ENCODE data around the gene ATP2B3.

GRCh38 chrX:153494541-153495361, 22.7 kb upstream of the ATP2B3 start, which contains the start of gene BGN:
- TF ChIP-seq, protein P1, sequence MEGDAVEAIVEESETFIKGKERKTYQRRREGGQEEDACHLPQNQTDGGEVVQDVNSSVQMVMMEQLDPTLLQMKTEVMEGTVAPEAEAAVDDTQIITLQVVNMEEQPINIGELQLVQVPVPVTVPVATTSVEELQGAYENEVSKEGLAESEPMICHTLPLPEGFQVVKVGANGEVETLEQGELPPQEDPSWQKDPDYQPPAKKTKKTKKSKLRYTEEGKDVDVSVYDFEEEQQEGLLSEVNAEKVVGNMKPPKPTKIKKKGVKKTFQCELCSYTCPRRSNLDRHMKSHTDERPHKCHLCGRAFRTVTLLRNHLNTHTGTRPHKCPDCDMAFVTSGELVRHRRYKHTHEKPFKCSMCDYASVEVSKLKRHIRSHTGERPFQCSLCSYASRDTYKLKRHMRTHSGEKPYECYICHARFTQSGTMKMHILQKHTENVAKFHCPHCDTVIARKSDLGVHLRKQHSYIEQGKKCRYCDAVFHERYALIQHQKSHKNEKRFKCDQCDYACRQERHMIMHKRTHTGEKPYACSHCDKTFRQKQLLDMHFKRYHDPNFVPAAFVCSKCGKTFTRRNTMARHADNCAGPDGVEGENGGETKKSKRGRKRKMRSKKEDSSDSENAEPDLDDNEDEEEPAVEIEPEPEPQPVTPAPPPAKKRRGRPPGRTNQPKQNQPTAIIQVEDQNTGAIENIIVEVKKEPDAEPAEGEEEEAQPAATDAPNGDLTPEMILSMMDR (optimal IDR thresholded peaks at IDR 0.05 in 1 of 3, IDR thresholded peaks at IDR 0.05 in 1 of 3, conservative IDR thresholded peaks at IDR 0.05 in 1 of 3; ENCODE audit: extremely low read depth in 1 of 3, insufficient read depth in 2 of 3, low read length in 3 of 3) = no peak
- no peak for TF ChIP-seq EZH2 (IDR thresholded peaks at IDR 0.05; ENCODE audit: low read length)

Measured in keratinocyte (primary cell).